Measurements from ENCODE around the gene MFF. TPM values are rescaled to one million over a fixed set of nuclear protein-coding genes. Genes with fewer than 3 reads are reported as not detected.

Gene MFF
- total RNA-seq, 2 donors from 2014 or later = 74.8 to 93.0 TPM

- peaks cover 36% of the 10 kb centered on the region for H3K36me3 Mint-ChIP-seq (ENCODE audit: low read depth)
- Histone ChIP-seq H3K9me3 (ENCODE audit: control insufficient read depth, low read length) (peaks cover 17% of the 10 kb centered on the region), H3K36me3 (ENCODE audit: control insufficient read depth, insufficient read depth, low read length) (peaks cover 24% of the 10 kb centered on the region), H3K9ac (ENCODE audit: extremely low read depth, low read length, poor library complexity, severe bottlenecking) (peak overlapping the region; percentile 75), H3K4me1 (ENCODE audit: control insufficient read depth, insufficient read depth, low read length) (no peaks in the 10 kb centered on the region), H3K27me3 (ENCODE audit: control insufficient read depth, insufficient read depth, low read length, poor library complexity, severe bottlenecking) (no peaks in the 10 kb centered on the region), H3K27ac (ENCODE audit: low read depth, low read length) (no peak overlapping the region), H3K4me3 (ENCODE audit: low read length) (peak overlapping the region; percentile 80)
- TF ChIP-seq CTCF (conservative IDR thresholded peaks at IDR 0.05) = no peak
- no peak overlapping the region for H3K27ac Mint-ChIP-seq
- no peaks in the 10 kb centered on the region for H3K27me3 Mint-ChIP-seq (ENCODE audit: insufficient read depth)
- DNase-seq = no peak
- peaks cover 14% of the 10 kb centered on the region for H3K4me1 Mint-ChIP-seq
- peak overlapping the region; percentile 90 for H3K4me3 Mint-ChIP-seq
- peaks cover 26% of the 10 kb centered on the region for H3K9me3 Mint-ChIP-seq
- WGBS, 2 experiments (ENCODE audit: insufficient coverage in 1 of 2, insufficient read length in 1 of 2) = 94 to 100% methylated on average over 4 to 6 of the region's 6 CpGs
These were observed 1.7 kb downstream of the MFF start for GRCh38 chr2:227326783-227327182.

DNA sequence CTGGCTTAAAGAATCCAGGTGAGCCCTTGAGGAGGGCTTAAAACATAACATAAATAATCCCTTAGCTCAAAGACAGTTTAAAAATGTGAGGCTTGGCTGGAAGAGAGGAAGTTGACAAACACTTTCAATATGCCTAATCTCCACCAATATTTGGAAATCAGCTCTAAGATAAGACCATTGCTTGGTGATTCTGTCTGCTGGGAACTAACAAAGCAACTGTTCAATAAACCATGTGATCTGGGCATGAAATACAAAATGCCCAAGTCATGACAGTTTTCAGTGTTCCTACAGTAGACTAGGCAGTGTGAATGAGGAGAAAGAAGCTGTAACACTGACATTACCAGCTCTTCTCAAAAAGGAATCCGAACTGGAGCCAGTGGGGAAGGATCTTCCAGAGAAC, 10.7 kb downstream of the MFF start:
- Histone ChIP-seq H3K9me3 (ENCODE audit: control insufficient read depth, low read length) (no peaks in the 10 kb centered on the region), H3K4me1 (ENCODE audit: control insufficient read depth, insufficient read depth, low read length) (no peaks in the 10 kb centered on the region), H3K4me3 (ENCODE audit: low read length) (no peak overlapping the region), H3K36me3 (ENCODE audit: control insufficient read depth, insufficient read depth, low read length) (peaks cover 72% of the 10 kb centered on the region), H3K9ac (ENCODE audit: extremely low read depth, low read length, poor library complexity, severe bottlenecking) (no peak overlapping the region), H3K27ac (ENCODE audit: low read depth, low read length) (no peak overlapping the region), H3K27me3 (ENCODE audit: control insufficient read depth, insufficient read depth, low read length, poor library complexity, severe bottlenecking) (no peaks in the 10 kb centered on the region)
- no peak overlapping the region for H3K27ac Mint-ChIP-seq
- no peaks in the 10 kb centered on the region for H3K9me3 Mint-ChIP-seq
- TF ChIP-seq CTCF (conservative IDR thresholded peaks at IDR 0.05) = no peak
- H3K27me3 Mint-ChIP-seq (ENCODE audit: insufficient read depth) = no peaks in the 10 kb centered on the region
- 89% methylated on average over 1 of the region's 1 CpG; no CpG with 5 or more reads in 1 of the 2 experiments for WGBS, 2 experiments (ENCODE audit: insufficient coverage in 1 of 2, insufficient read length in 1 of 2)
- H3K36me3 Mint-ChIP-seq (ENCODE audit: low read depth) = peaks cover 66% of the 10 kb centered on the region
- H3K4me1 Mint-ChIP-seq = no peaks in the 10 kb centered on the region
- DNase-seq = no peak
- H3K4me3 Mint-ChIP-seq = no peak overlapping the region

- H3K27ac Mint-ChIP-seq = no peak overlapping the region
- TF ChIP-seq CTCF (conservative IDR thresholded peaks at IDR 0.05) = no peak
- H3K36me3 ChIP-seq (ENCODE audit: control insufficient read depth, insufficient read depth, low read length) = peaks cover 70% of the 10 kb centered on the region
These were observed 12.4 kb downstream of the MFF start for GRCh38 chr2:227337442-227337841.

More at GRCh38 chr2:227337442-227337841, 12.4 kb downstream of the MFF start:
- H3K9ac ChIP-seq (ENCODE audit: extremely low read depth, low read length, poor library complexity, severe bottlenecking) = no peak overlapping the region
- WGBS, 2 experiments (ENCODE audit: insufficient coverage in 1 of 2, insufficient read length in 1 of 2) = 93 to 98% methylated on average over 2 of the region's 2 CpGs
- H3K4me3 ChIP-seq (ENCODE audit: low read length) = no peak overlapping the region
- H3K27ac ChIP-seq (ENCODE audit: low read depth, low read length) = no peak overlapping the region
- H3K9me3 ChIP-seq (ENCODE audit: control insufficient read depth, low read length) = no peaks in the 10 kb centered on the region
- H3K4me1 Mint-ChIP-seq = no peaks in the 10 kb centered on the region
- H3K4me3 Mint-ChIP-seq = no peak overlapping the region
- no peaks in the 10 kb centered on the region for H3K4me1 ChIP-seq (ENCODE audit: control insufficient read depth, insufficient read depth, low read length)
- no peaks in the 10 kb centered on the region for H3K9me3 Mint-ChIP-seq
- H3K27me3 ChIP-seq (ENCODE audit: control insufficient read depth, insufficient read depth, low read length, poor library complexity, severe bottlenecking) = no peaks in the 10 kb centered on the region
- H3K36me3 Mint-ChIP-seq (ENCODE audit: low read depth) = peaks cover 52% of the 10 kb centered on the region
- DNase-seq = no peak
- H3K27me3 Mint-ChIP-seq (ENCODE audit: insufficient read depth) = no peaks in the 10 kb centered on the region
